Measurements from ENCODE around the gene PGLYRP4.

GRCh38 chr1:153340356-153340755 lies 8.3 kb downstream of the PGLYRP4 start:
- TF ChIP-seq CTCF (IDR thresholded peaks at IDR 0.05; ENCODE audit: low read depth, low read length, missing input control) (no peak), YY1 (IDR thresholded peaks at IDR 0.05) (no peak), TAF1 (conservative IDR thresholded peaks at IDR 0.05) (no peak), HNF4G (IDR thresholded peaks at IDR 0.05) (no peak), MAX (IDR thresholded peaks at IDR 0.05) (no peak), HNF4A (conservative IDR thresholded peaks at IDR 0.05) (no peak), NR2F2 (IDR thresholded peaks at IDR 0.05) (no peak), GABPA (IDR thresholded peaks at IDR 0.05 in 1 of 2, conservative IDR thresholded peaks at IDR 0.05 in 1 of 2) (no peak)

Data from liver (tissue), 3 donors.